Esophagus squamous epithelium (tissue), 4 donors: ENCODE data around the gene MGAT5.

Experiments
- CTCF ChIP-seq, 6 experiments: fragments of 450-650 bp in 4 of 6; fragments of 200-600 bp in 2 of 6; sonication (generic) in 2 of 6; IDR thresholded peaks; one replicate each; pipeline ENCODE4 v1.5.1; 2016 to 2019; ENCODE audit warnings: antibody characterized with exemption in 6 of 6, mild to moderate bottlenecking in 4 of 6, moderate library complexity in 4 of 6
- POLR2A ChIP-seq, 4 donors: fragments of 450-650 bp; IDR thresholded peaks; one replicate each; pipeline ENCODE4 v1.6.1; 2017; ENCODE audit warnings: antibody characterized with exemption in 4 of 4, mild to moderate bottlenecking in 4 of 4, moderate library complexity in 3 of 4

GRCh38 chr2:134389381-134389780, 135.5 kb downstream of the MGAT5 start:
- TF ChIP-seq CTCF (IDR thresholded peaks at IDR 0.05) (no peak), POLR2A (IDR thresholded peaks at IDR 0.05) (no peak)
